H1 (cell line): ENCODE measurements around the gene CACNA1C. TPM values are rescaled to one million over a fixed set of nuclear protein-coding genes. Genes with fewer than 3 reads are reported as not detected.

Experiments
- GTF2F1 ChIP-seq: IDR thresholded peaks from 2 replicates; pipeline ENCODE4 v1.6.1; 2012; ENCODE audit warnings: low read depth, low read length, improper control_type of control experiment, borderline replicate concordance
- NANOG ChIP-seq: IDR thresholded peaks from 2 replicates; pipeline ENCODE4 v1.6.1; 2011; ENCODE audit warnings: low read length, low read depth, mild to moderate bottlenecking, inconsistent platforms; ENCODE audit not compliant: insufficient read depth, poor library complexity, severe bottlenecking
- SP1 ChIP-seq: IDR thresholded peaks from 2 replicates; pipeline ENCODE4 v1.6.1; 2011; ENCODE audit warnings: low read depth, low read length
- SP4 ChIP-seq: IDR thresholded peaks from 2 replicates; pipeline ENCODE4 v1.6.1; 2012; ENCODE audit warnings: low read length, inconsistent platforms
- SUZ12 ChIP-seq: fragments of 200-600 bp; sonication (generic); IDR thresholded peaks from 2 replicates; pipeline ENCODE4 v1.6.1; 2012; ENCODE audit warnings: mild to moderate bottlenecking, inconsistent platforms, low read length, moderate library complexity, mixed read lengths
- TAF7 ChIP-seq: optimal IDR thresholded peaks from 2 replicates; pipeline ENCODE3; 2011; ENCODE audit warnings: low read depth, mild to moderate bottlenecking, inconsistent platforms, low read length, moderate library complexity, borderline replicate concordance
- polyA plus RNA-seq, 7 experiments: library from polyadenylated mRNA; depleted of rRNA in 3 of 7; stranded (reverse) in 5 of 7; unstranded in 2 of 7; fragments of >200 nt in 5 of 7; fragments of 200-250 nt in 2 of 7; gene quantifications; 1 replicate in 5 of 7; 2 replicates in 1 of 7; 4 replicates in 1 of 7; pipeline versions ENCODE4 v1.2.1 to v1.2.3, GENCODE V29; 2011 to 2013; ENCODE audit warnings: missing spikeins in 2 of 7, mixed read lengths in 2 of 7
- total RNA-seq: library from RNA; stranded (reverse); fragmentation: NEBNext Ultra II Directional; extraction: Animal tissue kit (Norgen Biotek cat#: 25700); gene quantifications from 2 replicates; pipeline ENCODE4 v1.2.1, GENCODE V29; 2021
- TF ChIP-seq, protein P1 (sequence below): fragments of 300-600 bp; sonication (generic); IDR thresholded peaks from 2 replicates; pipeline ENCODE4 v1.7.1; 2012; ENCODE audit warnings: low read length, moderate library complexity, mild to moderate bottlenecking, inconsistent platforms; ENCODE audit not compliant: insufficient replicate concordance
- TF ChIP-seq, protein P2 (sequence below): IDR thresholded peaks from 2 replicates; pipeline ENCODE4 v1.6.1; 2012; ENCODE audit warnings: inconsistent platforms

CACNA1C gene
- total and polyA plus RNA-seq, 2 of the 8 experiments (the other 6 are each of a cell fraction or from before 2014, with no cell fraction given): 1.3 TPM

DNA sequence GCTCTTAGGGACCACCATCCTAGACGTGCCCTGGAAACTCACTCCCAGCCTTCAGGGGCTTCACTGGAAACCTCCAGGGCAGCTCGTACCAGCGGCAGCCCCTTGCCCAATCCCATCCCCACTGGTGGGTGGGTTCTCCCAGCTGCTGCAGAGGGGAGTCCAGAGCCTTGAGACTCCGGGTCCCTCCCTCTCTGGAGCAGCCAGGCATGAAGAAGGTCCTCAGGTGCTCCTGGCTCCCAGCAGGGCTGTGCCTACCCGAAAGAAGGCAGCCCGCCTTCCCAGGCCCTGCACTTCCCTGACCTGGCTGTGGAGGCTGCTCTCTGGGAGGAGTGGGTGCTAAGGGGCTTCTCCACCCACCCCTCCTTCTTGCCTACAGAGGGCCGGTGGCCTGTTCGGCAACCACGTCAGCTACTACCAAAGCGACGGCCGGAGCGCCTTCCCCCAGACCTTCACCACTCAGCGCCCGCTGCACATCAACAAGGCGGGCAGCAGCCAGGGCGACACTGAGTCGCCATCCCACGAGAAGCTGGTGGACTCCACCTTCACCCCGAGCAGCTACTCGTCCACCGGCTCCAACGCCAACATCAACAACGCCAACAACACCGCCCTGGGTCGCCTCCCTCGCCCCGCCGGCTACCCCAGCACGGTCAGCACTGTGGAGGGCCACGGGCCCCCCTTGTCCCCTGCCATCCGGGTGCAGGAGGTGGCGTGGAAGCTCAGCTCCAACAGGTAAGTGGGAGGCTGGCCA lies 626.5 kb downstream of the CACNA1C start (continued):
- TF ChIP-seq, protein P1, sequence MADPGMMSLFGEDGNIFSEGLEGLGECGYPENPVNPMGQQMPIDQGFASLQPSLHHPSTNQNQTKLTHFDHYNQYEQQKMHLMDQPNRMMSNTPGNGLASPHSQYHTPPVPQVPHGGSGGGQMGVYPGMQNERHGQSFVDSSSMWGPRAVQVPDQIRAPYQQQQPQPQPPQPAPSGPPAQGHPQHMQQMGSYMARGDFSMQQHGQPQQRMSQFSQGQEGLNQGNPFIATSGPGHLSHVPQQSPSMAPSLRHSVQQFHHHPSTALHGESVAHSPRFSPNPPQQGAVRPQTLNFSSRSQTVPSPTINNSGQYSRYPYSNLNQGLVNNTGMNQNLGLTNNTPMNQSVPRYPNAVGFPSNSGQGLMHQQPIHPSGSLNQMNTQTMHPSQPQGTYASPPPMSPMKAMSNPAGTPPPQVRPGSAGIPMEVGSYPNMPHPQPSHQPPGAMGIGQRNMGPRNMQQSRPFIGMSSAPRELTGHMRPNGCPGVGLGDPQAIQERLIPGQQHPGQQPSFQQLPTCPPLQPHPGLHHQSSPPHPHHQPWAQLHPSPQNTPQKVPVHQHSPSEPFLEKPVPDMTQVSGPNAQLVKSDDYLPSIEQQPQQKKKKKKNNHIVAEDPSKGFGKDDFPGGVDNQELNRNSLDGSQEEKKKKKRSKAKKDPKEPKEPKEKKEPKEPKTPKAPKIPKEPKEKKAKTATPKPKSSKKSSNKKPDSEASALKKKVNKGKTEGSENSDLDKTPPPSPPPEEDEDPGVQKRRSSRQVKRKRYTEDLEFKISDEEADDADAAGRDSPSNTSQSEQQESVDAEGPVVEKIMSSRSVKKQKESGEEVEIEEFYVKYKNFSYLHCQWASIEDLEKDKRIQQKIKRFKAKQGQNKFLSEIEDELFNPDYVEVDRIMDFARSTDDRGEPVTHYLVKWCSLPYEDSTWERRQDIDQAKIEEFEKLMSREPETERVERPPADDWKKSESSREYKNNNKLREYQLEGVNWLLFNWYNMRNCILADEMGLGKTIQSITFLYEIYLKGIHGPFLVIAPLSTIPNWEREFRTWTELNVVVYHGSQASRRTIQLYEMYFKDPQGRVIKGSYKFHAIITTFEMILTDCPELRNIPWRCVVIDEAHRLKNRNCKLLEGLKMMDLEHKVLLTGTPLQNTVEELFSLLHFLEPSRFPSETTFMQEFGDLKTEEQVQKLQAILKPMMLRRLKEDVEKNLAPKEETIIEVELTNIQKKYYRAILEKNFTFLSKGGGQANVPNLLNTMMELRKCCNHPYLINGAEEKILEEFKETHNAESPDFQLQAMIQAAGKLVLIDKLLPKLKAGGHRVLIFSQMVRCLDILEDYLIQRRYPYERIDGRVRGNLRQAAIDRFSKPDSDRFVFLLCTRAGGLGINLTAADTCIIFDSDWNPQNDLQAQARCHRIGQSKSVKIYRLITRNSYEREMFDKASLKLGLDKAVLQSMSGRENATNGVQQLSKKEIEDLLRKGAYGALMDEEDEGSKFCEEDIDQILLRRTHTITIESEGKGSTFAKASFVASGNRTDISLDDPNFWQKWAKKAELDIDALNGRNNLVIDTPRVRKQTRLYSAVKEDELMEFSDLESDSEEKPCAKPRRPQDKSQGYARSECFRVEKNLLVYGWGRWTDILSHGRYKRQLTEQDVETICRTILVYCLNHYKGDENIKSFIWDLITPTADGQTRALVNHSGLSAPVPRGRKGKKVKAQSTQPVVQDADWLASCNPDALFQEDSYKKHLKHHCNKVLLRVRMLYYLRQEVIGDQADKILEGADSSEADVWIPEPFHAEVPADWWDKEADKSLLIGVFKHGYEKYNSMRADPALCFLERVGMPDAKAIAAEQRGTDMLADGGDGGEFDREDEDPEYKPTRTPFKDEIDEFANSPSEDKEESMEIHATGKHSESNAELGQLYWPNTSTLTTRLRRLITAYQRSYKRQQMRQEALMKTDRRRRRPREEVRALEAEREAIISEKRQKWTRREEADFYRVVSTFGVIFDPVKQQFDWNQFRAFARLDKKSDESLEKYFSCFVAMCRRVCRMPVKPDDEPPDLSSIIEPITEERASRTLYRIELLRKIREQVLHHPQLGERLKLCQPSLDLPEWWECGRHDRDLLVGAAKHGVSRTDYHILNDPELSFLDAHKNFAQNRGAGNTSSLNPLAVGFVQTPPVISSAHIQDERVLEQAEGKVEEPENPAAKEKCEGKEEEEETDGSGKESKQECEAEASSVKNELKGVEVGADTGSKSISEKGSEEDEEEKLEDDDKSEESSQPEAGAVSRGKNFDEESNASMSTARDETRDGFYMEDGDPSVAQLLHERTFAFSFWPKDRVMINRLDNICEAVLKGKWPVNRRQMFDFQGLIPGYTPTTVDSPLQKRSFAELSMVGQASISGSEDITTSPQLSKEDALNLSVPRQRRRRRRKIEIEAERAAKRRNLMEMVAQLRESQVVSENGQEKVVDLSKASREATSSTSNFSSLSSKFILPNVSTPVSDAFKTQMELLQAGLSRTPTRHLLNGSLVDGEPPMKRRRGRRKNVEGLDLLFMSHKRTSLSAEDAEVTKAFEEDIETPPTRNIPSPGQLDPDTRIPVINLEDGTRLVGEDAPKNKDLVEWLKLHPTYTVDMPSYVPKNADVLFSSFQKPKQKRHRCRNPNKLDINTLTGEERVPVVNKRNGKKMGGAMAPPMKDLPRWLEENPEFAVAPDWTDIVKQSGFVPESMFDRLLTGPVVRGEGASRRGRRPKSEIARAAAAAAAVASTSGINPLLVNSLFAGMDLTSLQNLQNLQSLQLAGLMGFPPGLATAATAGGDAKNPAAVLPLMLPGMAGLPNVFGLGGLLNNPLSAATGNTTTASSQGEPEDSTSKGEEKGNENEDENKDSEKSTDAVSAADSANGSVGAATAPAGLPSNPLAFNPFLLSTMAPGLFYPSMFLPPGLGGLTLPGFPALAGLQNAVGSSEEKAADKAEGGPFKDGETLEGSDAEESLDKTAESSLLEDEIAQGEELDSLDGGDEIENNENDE: no peak
- TF ChIP-seq SP1: no peak
- TF ChIP-seq TAF7: no peak
- TF ChIP-seq, protein P2, sequence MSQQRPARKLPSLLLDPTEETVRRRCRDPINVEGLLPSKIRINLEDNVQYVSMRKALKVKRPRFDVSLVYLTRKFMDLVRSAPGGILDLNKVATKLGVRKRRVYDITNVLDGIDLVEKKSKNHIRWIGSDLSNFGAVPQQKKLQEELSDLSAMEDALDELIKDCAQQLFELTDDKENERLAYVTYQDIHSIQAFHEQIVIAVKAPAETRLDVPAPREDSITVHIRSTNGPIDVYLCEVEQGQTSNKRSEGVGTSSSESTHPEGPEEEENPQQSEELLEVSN: no peak
- TF ChIP-seq GTF2F1: no peak
- no peak for TF ChIP-seq SUZ12
- no peak for TF ChIP-seq NANOG
- no peak for TF ChIP-seq SP4
